HepG2 (cell line): ENCODE results near the gene DYRK1B. TPM values are rescaled to one million over a fixed set of nuclear protein-coding genes. Genes with fewer than 3 reads are reported as not detected.
"Not testable (repeated sequence)": the region's sequence is repeated elsewhere in the genome, so short reads cannot be mapped to it uniquely, and the experiment has no call there.

ENCODE experiments used
- ATAC-seq: fragments of 200-7000 bp; cut with Tn5 transposase; 3 replicates; pipeline ENCODE4 v1.9.1; 2020; ENCODE audit warnings: mild to moderate bottlenecking, moderate library complexity
- BruUV-seq: library from RNA; stranded (reverse); fragments of 400-500 nt; replicated peaks from 2 replicates; lab custom pipeline; 2021; lab: Mats Ljungman, UMichigan
- CTCF ChIA-PET: fragments of 300-600 bp; formaldehyde crosslinking; extraction: SDS; loops from one replicate; lab custom pipeline; 2021; ENCODE audit warnings: low total read pairs, inconsistent platforms, low intra/inter-chr PET ratio; lab: Yijun Ruan, JAX
- POLR2A ChIA-PET: fragments of 350-600 bp; sonication (Branson Sonifier 250); formaldehyde crosslinking; loops from one replicate; lab custom pipeline; 2020; ENCODE audit warnings: antibody characterized with exemption, inconsistent platforms; lab: Yijun Ruan, JAX
- DNase-seq: peaks from one replicate; pipeline ENCODE4 v3.0.0-alpha.2; 2015; ENCODE audit warnings: low spot score
- FAIRE-seq: peaks from 3 replicates; lab custom pipeline; 2011; peaks lifted over from hg19 to GRCh38; lab: Jason Lieb, UNC
- H2AFZ ChIP-seq: one replicate; pipeline ENCODE4 v1.6.1; 2011; ENCODE audit warnings: low read length, inconsistent platforms
- H3K27ac ChIP-seq: fragments of 300-600 bp; 3 replicates; pipeline ENCODE4 v1.8.0; 2011; ENCODE audit warnings: mixed run types, mild to moderate bottlenecking, mixed read lengths, low read length, inconsistent platforms; ENCODE audit not compliant: insufficient read depth; ENCODE audit errors: extremely low read length
- H3K27me3 ChIP-seq, 2 experiments: fragments of 200-600 bp in 1 of 2; 2 replicates in 1 of 2; 3 replicates in 1 of 2; pipeline versions ENCODE4 v1.6.0 to v1.8.0; 2011; ENCODE audit warnings: low read length in 2 of 2, mild to moderate bottlenecking in 2 of 2, moderate library complexity in 2 of 2, inconsistent platforms in 1 of 2; ENCODE audit not compliant: insufficient read depth in 2 of 2, control insufficient read depth in 1 of 2
- H3K36me3 ChIP-seq, 2 experiments: fragments of 200-600 bp in 1 of 2; replicated peaks in 1 of 2; 2 replicates in 1 of 2; 3 replicates in 1 of 2; pipeline versions ENCODE4 v1.5.1 to v1.8.0; 2011; ENCODE audit warnings: low read length in 2 of 2, inconsistent platforms in 1 of 2; ENCODE audit not compliant: insufficient read depth in 2 of 2, control insufficient read depth in 1 of 2
- H3K4me1 ChIP-seq: 2 replicates; pipeline ENCODE4 v1.5.1; 2012; ENCODE audit warnings: low read length, inconsistent platforms; ENCODE audit not compliant: insufficient read depth
- H3K4me2 ChIP-seq: 2 replicates; pipeline ENCODE4 v1.6.0; 2011; ENCODE audit warnings: low read depth, low read length, inconsistent platforms
- H3K4me3 ChIP-seq, 3 experiments: fragments of 200-600 bp in 1 of 3; sonication (generic), shearing (Covaris generic) in 1 of 3; replicated peaks in 1 of 3; 2 replicates each; pipeline ENCODE4 v1.5.1; 2011 to 2016; ENCODE audit warnings: low read length in 3 of 3, inconsistent platforms in 2 of 3, low read depth in 2 of 3, mild to moderate bottlenecking in 2 of 3, control low read depth in 1 of 3, mixed read lengths in 1 of 3; ENCODE audit not compliant: insufficient read depth in 1 of 3
- H3K79me2 ChIP-seq: one replicate; pipeline ENCODE4 v1.6.1; 2011; ENCODE audit warnings: low read length, inconsistent platforms; ENCODE audit not compliant: insufficient read depth
- H3K9ac ChIP-seq: 2 replicates; pipeline ENCODE4 v1.6.0; 2011; ENCODE audit warnings: mild to moderate bottlenecking, low read depth, low read length, inconsistent platforms; ENCODE audit not compliant: insufficient read depth
- H3K9me3 ChIP-seq: 2 replicates; pipeline ENCODE4 v1.5.1; 2012; ENCODE audit warnings: mild to moderate bottlenecking, low read length
- H4K20me1 ChIP-seq: 2 replicates; pipeline ENCODE4 v1.6.0; 2011; ENCODE audit warnings: inconsistent platforms, mild to moderate bottlenecking, low read length, moderate library complexity; ENCODE audit not compliant: insufficient read depth
- CTCF ChIP-seq: sonication (generic); formaldehyde crosslinking; IDR thresholded peaks from 2 replicates; pipeline ENCODE4 v1.5.0; 2020; ENCODE audit warnings: mild to moderate bottlenecking, missing genetic modification reagents, moderate library complexity
- MTF2 ChIP-seq: sonication (generic); formaldehyde crosslinking; IDR thresholded peaks from 2 replicates; pipeline ENCODE4 v1.5.0; 2020; ENCODE audit warnings: missing genetic modification reagents, borderline replicate concordance
- NFATC3 ChIP-seq: sonication (generic); formaldehyde crosslinking; IDR thresholded peaks from 2 replicates; pipeline ENCODE4 v1.5.1; 2020; ENCODE audit warnings: mild to moderate bottlenecking, missing genetic modification reagents
- NR2F1 ChIP-seq, 2 experiments: fragments of 450-650 bp in 1 of 2; formaldehyde crosslinking in 1 of 2; IDR thresholded peaks; 2 replicates each; pipeline versions ENCODE4 v1.5.0 to v1.6.1; 2016 to 2020; ENCODE audit warnings: mild to moderate bottlenecking in 1 of 2, missing compliant biosample characterization in 1 of 2, missing genetic modification reagents in 1 of 2, moderate library complexity in 1 of 2
- PRPF4 ChIP-seq: fragments of 200-400 bp; formaldehyde crosslinking; IDR thresholded peaks from 2 replicates; pipeline ENCODE4 v1.6.1; 2016; ENCODE audit warnings: low read length, low read depth; ENCODE audit not compliant: poor library complexity, severe bottlenecking
- TCF12 ChIP-seq, 2 experiments: fragments of 450-650 bp in 1 of 2; sonication (generic) in 1 of 2; formaldehyde crosslinking in 1 of 2; IDR thresholded peaks; 2 replicates each; pipeline versions ENCODE4 v1.6.1 to v1.8.0; 2017 to 2022; ENCODE audit warnings: antibody characterized with exemption in 1 of 2, mild to moderate bottlenecking in 1 of 2, missing genetic modification reagents in 1 of 2, moderate library complexity in 1 of 2
- ZNF468 ChIP-seq: sonication (generic); formaldehyde crosslinking; IDR thresholded peaks from 2 replicates; pipeline ENCODE4 v1.8.0; 2022; ENCODE audit warnings: mild to moderate bottlenecking, moderate library complexity, missing genetic modification reagents
- WGBS: methylation state at CpG from one replicate; pipeline ENCODE4 v1.1.6; 2017; ENCODE audit warnings: low lambda C conversion rate; 5-methylcytosine and 5-hydroxymethylcytosine counted together
- in situ Hi-C: cut with HindIII; loops from 2 replicates; pipeline ENCODE4 v1.10.0; 2017; ENCODE audit warnings: low pct_unique_long_range_greater_than_20kb; ENCODE audit not compliant: extremely low pct_ligation_motif_present
- intact Hi-C: fragments of 100-400 bp; cut with micrococcal nuclease; formaldehyde crosslinking; loops from one replicate; pipeline ENCODE4 v1.10.0; 2022; ENCODE audit not compliant: unreplicated experiment
- polyA plus RNA-seq, 8 experiments: library from polyadenylated mRNA; depleted of rRNA in 3 of 8; stranded (reverse) in 7 of 8; unstranded in 1 of 8; fragments of >200 nt; fragmentation: Illumina TruSeq in 4 of 8; extraction: Trizol in 4 of 8; gene quantifications; 2 replicates each; pipeline versions ENCODE4 v1.2.1 to v1.2.3, GENCODE V29; 2011 to 2016; ENCODE audit warnings: low read depth in 4 of 8, missing spikeins in 1 of 8, mixed read lengths in 1 of 8; ENCODE audit not compliant: insufficient read depth in 1 of 8
- total RNA-seq, 5 experiments: library from RNA; depleted of rRNA; stranded (reverse); fragments of >200 nt; fragmentation: Illumina TruSeq; extraction: Trizol; gene quantifications; 2 replicates each; pipeline ENCODE4 v1.2.3, GENCODE V29; 2016; ENCODE audit warnings: low read depth in 1 of 5

The DYRK1B gene
- total and polyA plus RNA-seq, 2 of the 13 experiments (the other 11 are each of a cell fraction or from before 2014, with no cell fraction given): 0.82 to 1.3 TPM

- no peak for TF ChIP-seq CTCF
- TF ChIP-seq PRPF4: no peak
- no peak for TF ChIP-seq ZNF468 (CRISPR knock-in tag)
- TF ChIP-seq NR2F1 (CRISPR knock-in tag; IDR thresholded peaks at IDR 0.05): no peak
- TF ChIP-seq MTF2 (CRISPR knock-in tag): no peak
- no peak for TF ChIP-seq TCF12 (IDR thresholded peaks at IDR 0.05)
- no peak for TF ChIP-seq TCF12 (CRISPR knock-in tag; IDR thresholded peaks at IDR 0.05)
- no peak for TF ChIP-seq NFATC3 (CRISPR knock-in tag)
Observed at GRCh38 chr19:39814595-39814994, 19.4 kb downstream of the DYRK1B start (continued).

DNA sequence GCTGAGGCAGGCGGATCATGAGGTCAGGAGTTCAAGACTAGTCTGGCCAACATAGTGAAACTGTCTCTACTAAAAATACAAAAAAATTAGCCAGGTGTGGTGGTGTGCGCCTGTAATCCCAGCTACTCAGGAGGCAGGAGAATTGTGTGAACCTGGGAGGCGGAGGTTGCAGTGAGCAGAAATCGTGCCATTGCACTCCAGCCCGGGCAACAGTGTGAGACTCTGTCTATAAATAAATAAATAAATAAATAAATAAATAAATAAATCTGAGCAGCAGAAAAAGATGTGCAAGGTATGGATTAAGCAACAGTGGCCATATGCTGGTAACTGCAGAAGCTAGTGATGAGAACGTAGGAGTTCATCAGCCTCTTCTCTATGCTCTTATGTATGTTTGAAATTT lies 19.9 kb downstream of the DYRK1B start:
- H3K9ac ChIP-seq, BruUV-seq, POLR2A ChIA-PET, H3K4me1 ChIP-seq, H3K36me3 ChIP-seq, ATAC-seq, H3K79me2 ChIP-seq, H2AFZ ChIP-seq, intact Hi-C loops, FAIRE-seq, H3K27ac ChIP-seq, H3K4me3 ChIP-seq, in situ Hi-C loops, H4K20me1 ChIP-seq, H3K27me3 ChIP-seq, DNase-seq, H3K9me3 ChIP-seq, CTCF ChIA-PET, H3K4me2 ChIP-seq: not testable (repeated sequence)
- 68% methylated on average over 6 of the region's 6 CpGs for WGBS
